ENCODE measurements around the gene MYF5. TPM values are rescaled to one million over a fixed set of nuclear protein-coding genes. Genes with fewer than 3 reads are reported as not detected.

MYF5 gene
- total and polyA plus RNA-seq, 9 of the 15 experiments (the other 6 are each of a cell fraction or from before 2014, with no cell fraction given), result not detected

DNA sequence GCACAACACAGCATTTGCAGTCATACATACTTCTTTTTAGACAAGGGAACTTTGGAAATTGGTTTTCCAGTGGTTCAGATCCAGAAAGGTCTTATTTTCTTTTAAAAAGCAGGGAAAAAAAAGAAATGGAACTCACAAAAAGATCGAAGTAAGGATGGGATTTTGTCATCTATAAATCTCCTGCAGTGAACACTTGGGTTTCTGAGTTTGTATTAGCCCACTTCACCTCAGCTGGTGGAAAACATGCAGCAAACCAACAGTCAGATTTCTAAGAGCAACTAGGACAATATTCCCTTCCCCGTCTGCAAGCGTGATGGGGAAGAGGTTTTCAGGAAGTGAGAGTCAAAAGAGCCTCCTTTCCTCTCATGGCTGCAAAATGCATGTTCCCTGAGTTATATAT is 4.6 kb downstream of the MYF5 start:
- no peak for FAIRE-seq

DNA sequence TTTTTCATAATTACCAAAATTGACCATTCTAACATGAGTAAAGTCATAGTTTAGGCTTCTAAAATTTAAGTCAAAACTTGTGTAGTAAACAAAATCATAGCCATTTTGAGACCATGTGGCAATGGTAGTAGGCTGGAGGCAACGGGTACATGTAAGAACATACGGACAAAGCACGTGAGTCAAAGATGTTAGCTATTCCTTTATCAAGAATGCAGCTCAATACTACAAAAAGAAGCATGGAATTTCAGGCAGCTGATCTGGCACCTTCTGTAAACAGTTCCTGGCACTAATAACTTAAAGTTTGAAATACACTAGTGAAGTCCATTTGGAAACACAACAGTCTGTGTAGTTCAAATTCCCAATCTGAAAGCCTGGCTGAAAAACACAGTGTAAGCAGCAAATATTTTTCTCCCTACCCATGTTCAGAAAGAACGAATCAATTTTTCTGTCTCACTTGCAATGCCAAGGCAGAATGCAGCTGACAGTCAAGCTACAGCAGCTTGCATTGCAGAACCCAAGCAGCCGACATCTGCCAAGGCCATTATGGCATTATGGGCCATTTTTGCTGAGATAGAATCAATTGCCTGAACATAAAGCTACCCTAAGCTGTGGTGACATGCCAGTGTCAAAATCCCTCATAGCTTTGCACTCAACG is 29.3 kb downstream of the MYF5 start:
- H3K4me2 ChIP-seq (ENCODE audit: insufficient read depth, low read length), result no peak overlapping the region
- ChIA-PET CTCF (ENCODE audit: low intra/inter-chr PET ratio) (no interaction called here), POLR2A (no interaction called here)
- H3K27ac ChIP-seq (ENCODE audit: extremely low read depth, low read depth, low read length), result no peak overlapping the region
- H3K4me3 ChIP-seq, result no peak overlapping the region
- no peak overlapping the region for H3K9ac ChIP-seq (ENCODE audit: insufficient read depth in 1 of 2, low read depth in 2 of 2, low read length in 2 of 2)
- no peaks in the 10 kb centered on the region for H3K9me3 ChIP-seq (replicated peaks; ENCODE audit: control insufficient read depth, insufficient read depth, low read depth, low read length)
- intact Hi-C loops (cut with micrococcal nuclease) (no loop called here), in situ Hi-C loops (cut with MboI) (no loop called here)
- H3K4me1 ChIP-seq (replicated peaks in 1 of 2; ENCODE audit: control insufficient read depth in 2 of 2, insufficient read depth in 2 of 2, low read length in 2 of 2), result no peaks in the 10 kb centered on the region
- no peaks in the 10 kb centered on the region for H3K79me2 ChIP-seq (ENCODE audit: control insufficient read depth, insufficient read depth, low read length)
- 1% methylated on average over 6 of the region's 6 CpGs for WGBS (ENCODE audit: insufficient coverage, low coverage, missing lambda C conversion rate)
- H4K20me1 ChIP-seq (replicated peaks; ENCODE audit: control insufficient read depth, insufficient read depth, low read length), result no peaks in the 10 kb centered on the region
- no TSS peak for BruUV-seq (replicated peaks)
- no peak overlapping the region for H2AFZ ChIP-seq (ENCODE audit: low read depth, low read length)
- DNase-seq (ENCODE audit: extremely low read depth in 1 of 4, low spot score in 3 of 4), result no peak
- no peak for ATAC-seq
- no peaks in the 10 kb centered on the region for H3K36me3 ChIP-seq (ENCODE audit: control insufficient read depth, insufficient read depth, low read length)
- no peaks in the 10 kb centered on the region for H3K9me1 ChIP-seq (ENCODE audit: control insufficient read depth, insufficient read depth, low read length)
- FAIRE-seq, result no peak
- no peaks in the 10 kb centered on the region for H3K27me3 ChIP-seq (ENCODE audit: control insufficient read depth in 2 of 2, insufficient read depth in 2 of 2, low read length in 2 of 2)
- TF ChIP-seq POLR2H (tag; IDR thresholded peaks at IDR 0.05; ENCODE audit: low read depth) (no peak), ZNF668 (CRISPR knock-in tag; IDR thresholded peaks at IDR 0.05) (no peak), RAD51 (IDR thresholded peaks at IDR 0.05; ENCODE audit: borderline replicate concordance, low read depth) (no peak)

More for the DNA sequence above, 4.6 kb downstream of the MYF5 start:
- Histone ChIP-seq H4K20me1 (replicated peaks; ENCODE audit: control insufficient read depth, insufficient read depth, low read length) (no peaks in the 10 kb centered on the region), H3K27ac (ENCODE audit: extremely low read depth, low read depth, low read length) (no peak overlapping the region), H3K27me3 (ENCODE audit: control insufficient read depth in 2 of 2, insufficient read depth in 2 of 2, low read length in 2 of 2) (no peaks in the 10 kb centered on the region), H2AFZ (ENCODE audit: low read depth, low read length) (no peak overlapping the region), H3K4me2 (ENCODE audit: insufficient read depth, low read length) (no peak overlapping the region), H3K9ac (ENCODE audit: insufficient read depth in 1 of 2, low read depth in 2 of 2, low read length in 2 of 2) (no peak overlapping the region), H3K4me3 (no peak overlapping the region), H3K9me3 (replicated peaks; ENCODE audit: control insufficient read depth, insufficient read depth, low read depth, low read length) (no peaks in the 10 kb centered on the region), H3K4me1 (replicated peaks in 1 of 2; ENCODE audit: control insufficient read depth in 2 of 2, insufficient read depth in 2 of 2, low read length in 2 of 2) (no peaks in the 10 kb centered on the region), H3K36me3 (ENCODE audit: control insufficient read depth, insufficient read depth, low read length) (no peaks in the 10 kb centered on the region), H3K9me1 (ENCODE audit: control insufficient read depth, insufficient read depth, low read length) (no peaks in the 10 kb centered on the region), H3K79me2 (ENCODE audit: control insufficient read depth, insufficient read depth, low read length) (no peaks in the 10 kb centered on the region)
- intact Hi-C loops (cut with micrococcal nuclease) (no loop called here), in situ Hi-C loops (cut with MboI) (no loop called here)
- DNase-seq (ENCODE audit: extremely low read depth in 1 of 4, low spot score in 3 of 4) (no peak), ATAC-seq (no peak)
- POLR2A ChIA-PET, result no interaction called here
- TF ChIP-seq KLF13 (tag; IDR thresholded peaks at IDR 0.05; ENCODE audit: borderline replicate concordance, low read depth) (no peak), SMC3 (conservative IDR thresholded peaks at IDR 0.05; ENCODE audit: insufficient read depth, low read depth, low read length) (no peak), POLR3G (IDR thresholded peaks at IDR 0.05; ENCODE audit: extremely low read depth, insufficient read length, insufficient replicate concordance) (no peak), NUFIP1 (IDR thresholded peaks at IDR 0.05; ENCODE audit: partially characterized antibody) (no peak), NCOA4 (IDR thresholded peaks at IDR 0.05; ENCODE audit: partially characterized antibody) (no peak)
- TF ChIP-seq, protein P1, sequence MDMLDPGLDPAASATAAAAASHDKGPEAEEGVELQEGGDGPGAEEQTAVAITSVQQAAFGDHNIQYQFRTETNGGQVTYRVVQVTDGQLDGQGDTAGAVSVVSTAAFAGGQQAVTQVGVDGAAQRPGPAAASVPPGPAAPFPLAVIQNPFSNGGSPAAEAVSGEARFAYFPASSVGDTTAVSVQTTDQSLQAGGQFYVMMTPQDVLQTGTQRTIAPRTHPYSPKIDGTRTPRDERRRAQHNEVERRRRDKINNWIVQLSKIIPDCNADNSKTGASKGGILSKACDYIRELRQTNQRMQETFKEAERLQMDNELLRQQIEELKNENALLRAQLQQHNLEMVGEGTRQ (CRISPR knock-in tag; IDR thresholded peaks at IDR 0.05), result no peak
- CTCF ChIA-PET (ENCODE audit: low intra/inter-chr PET ratio), result no interaction called here
- 2% methylated on average over 3 of the region's 3 CpGs for WGBS (ENCODE audit: insufficient coverage, low coverage, missing lambda C conversion rate)
- BruUV-seq (replicated peaks), result no TSS peak

All from K562 (cell line).